ENCODE data around the gene EPHA4.
A peak's percentile ranks its signal among the peaks of the same experiment; 100 is the strongest.

The EPHA4 gene

GRCh38 chr2:221572219-221572820 lies at the start of gene EPHA4:
EPHA4 (minus strand) TSS chr2:221572304; CDS start chr2:221572248, 56 bp downstream.
- peak; percentile 70 to 74 for DNase-seq (ENCODE audit: low read depth in 2 of 2)

- no peak for DNase-seq (ENCODE audit: low read depth in 2 of 2)
These were observed 45.9 kb upstream of the EPHA4 start for GRCh38 chr2:221618007-221618406.

DNA sequence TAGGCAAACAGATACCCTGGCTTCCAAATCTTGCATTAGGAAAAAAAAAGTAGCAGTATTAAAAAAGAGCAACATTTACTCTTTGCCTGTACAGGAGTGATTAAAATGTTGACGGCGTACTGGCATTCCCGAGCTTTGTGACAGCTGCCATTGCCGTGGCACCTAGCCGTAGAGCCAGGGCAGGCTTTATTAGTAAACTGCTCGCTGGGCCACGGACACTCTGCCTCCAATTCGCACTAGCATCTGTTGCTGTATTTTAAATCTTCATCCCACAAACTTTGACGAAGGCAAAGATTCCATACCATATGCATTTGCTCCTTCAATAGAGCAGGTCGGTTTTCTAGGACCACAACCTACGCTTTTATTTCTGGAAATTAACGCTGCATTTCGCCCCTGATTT lies 44.5 kb upstream of the EPHA4 start:
- DNase-seq (ENCODE audit: low read depth in 2 of 2): no peak

GRCh38 chr2:221614274-221614673 lies 42.2 kb upstream of the EPHA4 start:
- no peak for DNase-seq (ENCODE audit: low read depth in 2 of 2)

- no peak for DNase-seq (ENCODE audit: low read depth in 2 of 2)
These were observed 40.7 kb upstream of the EPHA4 start for GRCh38 chr2:221612800-221613199.

DNA sequence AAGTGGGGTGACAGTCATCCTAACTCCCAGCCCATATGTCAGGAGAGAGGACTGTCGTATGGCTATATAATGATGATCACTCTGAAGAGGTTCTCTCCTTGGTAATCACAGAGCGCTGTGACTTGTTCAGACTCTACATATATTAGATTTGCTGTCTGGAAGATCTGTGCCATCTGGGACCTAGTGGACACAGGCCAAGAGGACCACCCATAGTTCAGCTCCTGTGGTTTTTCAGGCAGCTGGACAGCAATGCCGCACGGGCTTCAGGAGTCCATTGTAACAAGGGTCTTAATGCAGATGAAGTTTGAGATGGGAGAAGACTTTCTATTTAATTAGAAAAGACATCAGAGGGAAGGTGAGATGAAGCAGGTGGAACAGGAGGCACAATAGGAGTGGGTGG lies 40.1 kb upstream of the EPHA4 start:
- no peak for DNase-seq (ENCODE audit: low read depth in 2 of 2)

DNA sequence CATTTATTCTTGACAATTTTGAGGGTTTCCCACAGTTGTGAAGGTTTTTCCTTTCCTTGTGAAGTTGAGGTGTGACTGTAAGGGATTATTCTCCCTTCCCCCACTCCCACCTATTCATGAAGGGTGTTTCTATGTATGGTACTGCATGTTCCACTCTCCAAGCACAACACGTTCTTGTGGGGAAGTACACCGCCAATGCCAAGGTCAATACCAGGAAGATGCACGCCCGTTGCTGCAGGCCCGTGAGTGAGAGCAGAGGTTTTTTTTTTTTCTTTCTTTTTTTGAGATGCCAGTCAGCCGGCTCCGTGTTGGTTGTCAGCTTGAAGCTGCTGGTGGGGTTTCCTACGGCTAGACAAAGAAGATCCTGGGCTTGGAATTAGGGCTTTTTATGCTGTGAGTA lies 38.6 kb upstream of the EPHA4 start:
- DNase-seq (ENCODE audit: low read depth in 2 of 2): no peak

DNA sequence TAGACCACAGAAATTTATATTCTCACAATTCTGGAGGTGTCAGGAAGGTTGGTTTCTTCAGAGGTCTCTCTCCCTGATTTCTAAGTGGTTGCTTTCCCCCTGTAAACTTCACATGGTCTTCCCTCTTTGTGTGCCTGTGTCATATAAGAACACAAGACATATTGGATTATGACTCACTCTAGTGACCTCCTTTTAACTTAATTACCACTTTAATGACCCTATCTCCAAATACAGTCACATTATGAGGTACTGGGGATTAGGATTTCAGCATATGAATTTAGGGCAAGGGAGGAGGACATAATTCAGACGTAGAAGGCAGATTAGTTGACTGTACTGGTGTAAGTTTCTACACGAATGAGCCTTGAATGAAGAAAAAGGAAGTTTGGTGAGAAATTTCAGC lies 38.2 kb upstream of the EPHA4 start:
- DNase-seq (ENCODE audit: low read depth in 2 of 2): no peak

GRCh38 chr2:221608442-221608841 lies 36.3 kb upstream of the EPHA4 start:
- DNase-seq (ENCODE audit: low read depth in 2 of 2): no peak

DNA sequence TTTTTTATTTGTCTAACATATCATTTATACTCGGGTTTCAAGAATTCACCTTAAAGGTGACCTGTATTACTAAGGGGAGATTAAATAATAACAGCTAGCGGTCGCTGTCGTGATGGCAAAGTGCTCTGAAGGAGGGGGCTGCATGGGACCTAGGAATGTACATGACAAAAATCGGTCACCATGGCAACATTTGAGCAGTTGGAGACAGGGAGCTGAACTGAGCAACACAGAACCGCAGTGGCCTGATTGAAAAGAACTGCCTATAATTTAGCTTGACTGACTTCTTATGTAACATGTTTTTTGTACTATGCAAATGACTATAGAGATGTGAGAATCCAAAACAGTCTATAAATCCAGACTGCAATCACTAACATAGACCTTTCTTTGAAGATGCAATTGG lies 34.3 kb upstream of the EPHA4 start:
- no peak for DNase-seq (ENCODE audit: low read depth in 2 of 2)

DNA sequence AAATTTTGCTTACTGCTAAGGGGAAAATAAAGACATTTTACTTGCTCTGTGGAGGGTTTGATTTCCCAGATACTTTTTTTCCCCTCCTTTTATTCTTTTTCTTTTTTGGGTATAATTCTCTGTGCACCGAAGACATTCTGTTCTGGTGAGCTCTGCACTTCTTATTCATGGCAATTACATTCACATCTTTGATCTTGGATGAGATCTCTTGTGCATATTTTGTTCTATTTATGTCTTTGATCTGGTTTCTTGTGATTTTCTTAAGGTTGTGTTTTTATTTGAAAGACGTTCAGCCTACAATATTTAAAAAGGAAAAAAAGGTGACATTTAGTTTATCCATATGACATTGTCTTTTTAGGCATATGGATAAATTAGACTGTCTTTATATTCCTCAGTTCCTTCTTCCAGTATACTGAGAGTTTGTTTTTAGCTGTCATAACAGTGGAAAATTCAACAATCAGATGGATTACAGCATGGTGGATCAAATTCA lies 33.7 kb upstream of the EPHA4 start:
- DNase-seq (ENCODE audit: low read depth in 2 of 2): no peak

- DNase-seq (ENCODE audit: low read depth in 2 of 2): no peak
These were observed 30.8 kb upstream of the EPHA4 start for GRCh38 chr2:221602938-221603337.

DNA sequence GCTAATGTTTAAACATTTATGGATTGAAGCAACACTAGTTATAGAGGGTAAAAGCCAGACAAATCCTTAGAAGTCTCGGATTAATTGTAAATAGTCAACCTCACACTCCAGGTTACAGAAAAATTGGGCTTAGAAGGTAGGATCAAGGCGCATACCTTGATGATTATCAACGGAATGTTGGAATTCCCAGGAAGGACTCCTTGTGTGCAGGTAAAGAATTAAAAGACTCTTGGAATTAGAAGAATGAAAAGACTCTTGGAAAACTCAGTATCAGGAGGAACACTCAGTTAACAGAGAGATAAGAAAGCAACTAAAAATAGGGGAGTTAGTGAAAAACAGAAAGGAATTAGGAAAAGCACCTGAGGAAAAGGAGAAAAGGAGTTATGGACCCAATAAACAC lies 29.3 kb upstream of the EPHA4 start:
- no peak for DNase-seq (ENCODE audit: low read depth in 2 of 2)

DNA sequence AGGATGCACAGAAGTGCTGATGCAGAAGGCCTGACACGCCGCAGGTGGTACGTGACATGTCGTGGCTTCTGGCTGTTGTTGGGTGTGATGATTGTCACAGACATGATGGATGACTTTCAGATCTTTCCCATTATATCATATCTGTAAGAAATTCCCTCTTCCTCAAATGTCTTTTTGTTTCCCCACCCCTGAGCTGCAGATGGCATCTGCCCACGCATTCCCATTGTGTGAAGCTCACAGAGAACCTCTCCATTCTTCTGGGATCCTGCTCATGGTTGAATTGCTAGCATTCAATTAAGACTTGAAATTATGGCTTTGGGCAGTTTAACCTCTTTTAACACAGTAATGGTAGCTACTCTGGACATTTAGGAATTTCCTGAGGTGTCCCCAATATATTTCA lies 28.3 kb upstream of the EPHA4 start:
- DNase-seq (ENCODE audit: low read depth in 2 of 2): no peak

GRCh38 chr2:221596192-221596591 lies 24.1 kb upstream of the EPHA4 start:
- no peak for DNase-seq (ENCODE audit: low read depth in 2 of 2)

GRCh38 chr2:221590861-221591365 lies 18.8 kb upstream of the EPHA4 start:
- no peak for DNase-seq (ENCODE audit: low read depth in 2 of 2)

DNA sequence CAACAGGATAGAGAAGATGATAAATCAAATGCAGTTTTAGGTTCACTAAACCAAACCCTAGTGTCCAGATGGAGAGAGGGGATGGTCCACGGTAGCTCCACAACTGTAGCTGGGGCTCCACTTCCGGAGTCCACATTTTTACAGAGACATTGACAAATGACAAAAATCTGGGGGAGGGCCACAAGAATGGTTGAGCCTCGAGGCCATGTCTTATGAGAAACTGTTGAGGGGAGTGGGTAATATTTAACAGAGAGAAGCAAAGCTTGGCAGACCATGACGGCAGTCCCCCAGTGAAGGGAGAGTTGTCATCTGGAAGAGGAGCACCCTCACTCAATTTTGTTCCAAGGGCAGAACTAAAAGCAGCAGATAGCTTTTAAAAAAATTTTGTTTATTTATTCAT lies 17.6 kb upstream of the EPHA4 start:
- DNase-seq (ENCODE audit: low read depth in 2 of 2): no peak

GRCh38 chr2:221588306-221588985 lies 16.3 kb upstream of the EPHA4 start:
- DNase-seq (ENCODE audit: low read depth in 2 of 2): no peak

DNA sequence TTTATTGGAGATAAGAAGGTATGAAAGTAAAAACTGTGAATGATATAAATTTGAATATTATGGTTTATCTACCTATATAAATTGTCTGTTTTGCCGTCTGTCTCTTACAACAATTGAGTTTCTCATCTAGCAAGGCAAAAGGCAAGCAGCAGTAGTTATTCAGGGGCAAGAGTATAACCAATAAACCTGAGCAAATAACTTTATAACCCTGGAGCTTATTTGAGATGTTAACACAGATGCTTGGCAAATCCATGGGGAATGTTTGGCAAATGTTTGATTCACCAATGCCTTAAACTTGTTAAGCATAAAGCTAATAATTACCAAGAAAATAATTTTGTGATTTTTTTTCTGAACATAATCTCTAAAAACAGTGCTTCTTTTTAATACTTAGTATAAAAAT lies 9.9 kb upstream of the EPHA4 start:
- no peak for DNase-seq (ENCODE audit: low read depth in 2 of 2)

DNA sequence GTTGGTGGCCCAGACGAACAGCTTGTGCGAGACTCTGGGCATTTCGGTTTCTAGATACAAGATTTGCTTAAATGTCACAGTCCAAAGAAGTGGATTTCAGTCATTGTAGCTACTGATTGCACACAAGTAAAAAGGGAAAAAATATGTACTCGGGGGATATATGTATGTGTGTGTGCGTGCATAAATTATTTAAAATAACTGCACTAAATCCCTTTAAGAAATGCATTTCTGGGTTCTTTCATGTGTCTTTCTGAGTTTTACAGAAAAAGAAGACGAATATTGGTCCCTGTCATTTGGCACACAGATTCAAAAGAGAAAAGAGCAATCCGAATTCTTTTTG lies 2.1 kb upstream of the EPHA4 start:
- DNase-seq (ENCODE audit: low read depth in 2 of 2): no peak

DNA sequence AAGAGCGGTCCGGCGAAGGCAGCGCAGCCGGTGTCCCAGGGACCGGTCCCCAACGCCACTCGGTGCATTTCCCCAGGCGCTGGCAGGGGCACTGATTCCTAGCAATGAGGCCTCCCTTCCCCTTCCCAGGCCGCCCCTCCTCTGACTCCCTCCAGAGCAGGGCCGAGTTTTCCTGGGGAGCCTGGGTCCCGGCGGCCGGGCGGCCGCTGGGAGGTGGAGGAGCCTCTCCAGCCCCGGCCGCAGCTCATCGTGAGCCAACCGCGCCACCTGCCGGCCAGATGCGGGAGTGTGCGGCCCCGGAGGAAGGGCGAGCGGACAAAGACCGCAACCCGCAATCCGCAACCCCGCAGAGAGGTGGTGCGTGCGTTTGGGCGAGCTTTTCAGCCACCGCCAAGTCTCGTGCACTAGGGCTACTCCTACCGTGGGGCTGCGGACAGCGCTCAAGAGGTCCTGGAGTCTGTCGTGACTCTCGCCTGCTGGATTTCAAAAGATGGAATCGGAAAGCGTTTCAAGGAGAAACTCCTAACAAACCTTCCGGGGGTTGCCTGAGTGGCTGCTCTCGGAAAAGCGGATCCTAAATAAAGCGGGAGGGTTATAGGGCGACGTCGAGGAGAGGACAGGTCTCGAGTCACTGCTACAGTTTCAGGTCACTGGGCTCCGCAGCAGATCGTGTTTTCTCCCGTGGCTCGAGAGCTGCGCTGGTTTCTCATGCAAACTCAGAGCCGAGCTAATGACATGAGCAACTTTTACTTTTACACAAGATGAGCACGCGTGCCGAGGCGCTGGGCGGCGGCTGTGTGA lies 1.5 kb upstream of the EPHA4 start:
- DNase-seq (ENCODE audit: low read depth in 2 of 2): peak; percentile 66 to 69

DNA sequence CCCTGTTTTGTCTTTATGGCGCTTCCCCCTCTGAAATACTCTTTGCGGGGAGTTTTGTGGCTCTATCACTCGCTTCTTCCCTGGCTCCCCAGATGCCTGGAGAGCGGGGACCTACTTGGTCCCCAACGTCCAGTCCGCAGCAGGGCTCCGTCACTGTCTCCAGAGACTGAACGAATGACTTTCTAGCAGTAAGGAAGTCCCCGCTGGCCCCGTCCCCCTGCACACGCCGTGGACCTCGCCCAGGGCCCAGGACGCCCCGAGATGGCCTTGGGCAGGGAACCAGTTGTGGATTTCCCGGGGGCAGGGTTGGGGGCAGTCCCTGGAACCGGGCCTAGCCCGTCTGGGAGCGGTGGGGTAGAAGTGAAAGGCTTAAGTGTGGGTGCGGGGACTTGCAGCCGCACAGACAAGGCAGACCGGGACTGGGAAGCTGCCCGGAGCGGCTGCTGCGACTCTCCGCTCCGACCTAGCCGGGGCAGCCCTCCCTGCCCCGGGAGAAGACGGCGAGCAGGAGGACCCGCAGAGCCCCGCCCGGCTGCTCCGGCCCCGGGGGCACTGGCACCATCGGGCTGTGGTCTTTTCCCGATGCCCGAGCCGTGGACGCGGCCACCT lies 821 bp upstream of the EPHA4 start:
- no peak for DNase-seq (ENCODE audit: low read depth in 2 of 2)
